ENCODE results near the gene RNF2.

DNA sequence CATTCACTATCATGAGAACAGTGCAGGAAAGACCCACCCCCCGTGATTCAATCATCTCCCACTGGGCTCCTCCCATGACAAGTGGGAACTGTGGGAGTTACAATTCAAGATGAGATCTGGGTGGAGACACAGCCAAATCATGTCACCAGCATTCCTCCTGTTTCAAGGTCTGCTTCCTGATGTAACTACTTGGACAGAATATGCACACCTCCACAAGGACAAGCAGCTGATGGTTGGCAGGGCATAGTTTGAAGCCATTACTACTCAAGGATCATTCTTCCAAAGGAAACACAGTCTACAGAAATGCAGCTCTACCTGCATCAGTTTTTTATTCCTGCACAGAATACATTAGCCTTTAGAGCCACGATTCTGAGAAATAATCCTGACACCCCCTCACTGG is 28.5 kb upstream of the RNF2 start:
- TF ChIP-seq, protein P1, sequence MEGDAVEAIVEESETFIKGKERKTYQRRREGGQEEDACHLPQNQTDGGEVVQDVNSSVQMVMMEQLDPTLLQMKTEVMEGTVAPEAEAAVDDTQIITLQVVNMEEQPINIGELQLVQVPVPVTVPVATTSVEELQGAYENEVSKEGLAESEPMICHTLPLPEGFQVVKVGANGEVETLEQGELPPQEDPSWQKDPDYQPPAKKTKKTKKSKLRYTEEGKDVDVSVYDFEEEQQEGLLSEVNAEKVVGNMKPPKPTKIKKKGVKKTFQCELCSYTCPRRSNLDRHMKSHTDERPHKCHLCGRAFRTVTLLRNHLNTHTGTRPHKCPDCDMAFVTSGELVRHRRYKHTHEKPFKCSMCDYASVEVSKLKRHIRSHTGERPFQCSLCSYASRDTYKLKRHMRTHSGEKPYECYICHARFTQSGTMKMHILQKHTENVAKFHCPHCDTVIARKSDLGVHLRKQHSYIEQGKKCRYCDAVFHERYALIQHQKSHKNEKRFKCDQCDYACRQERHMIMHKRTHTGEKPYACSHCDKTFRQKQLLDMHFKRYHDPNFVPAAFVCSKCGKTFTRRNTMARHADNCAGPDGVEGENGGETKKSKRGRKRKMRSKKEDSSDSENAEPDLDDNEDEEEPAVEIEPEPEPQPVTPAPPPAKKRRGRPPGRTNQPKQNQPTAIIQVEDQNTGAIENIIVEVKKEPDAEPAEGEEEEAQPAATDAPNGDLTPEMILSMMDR (IDR thresholded peaks at IDR 0.05) = no peak
- no peak for TF ChIP-seq POLR2A (IDR thresholded peaks at IDR 0.05)
- no peak for TF ChIP-seq EP300 (IDR thresholded peaks at IDR 0.05)
